Measurements from ENCODE around the gene MEX3C. TPM values are rescaled to one million over a fixed set of nuclear protein-coding genes. Genes with fewer than 3 reads are reported as not detected.

The MEX3C gene
- total RNA-seq, 1 donor from 2014 or later = 53.5 TPM

GRCh38 chr18:51195086-51195450 is 2.4 kb downstream of the MEX3C start:
- TF ChIP-seq CTCF (IDR thresholded peaks at IDR 0.05) = no peak
- Mint-ChIP-seq H3K36me3 (ENCODE audit: unreplicated experiment) (no peaks in the 10 kb centered on the region), H3K4me3 (ENCODE audit: unreplicated experiment) (peak overlapping the region; percentile 96), H3K4me1 (ENCODE audit: unreplicated experiment) (peaks cover 51% of the 10 kb centered on the region), H3K27me3 (ENCODE audit: unreplicated experiment) (no peaks in the 10 kb centered on the region), H3K9me3 (ENCODE audit: unreplicated experiment) (no peaks in the 10 kb centered on the region), H3K27ac (ENCODE audit: unreplicated experiment) (peak overlapping the region; percentile 96)
- DNase-seq (ENCODE audit: extremely low spot score, unreplicated experiment) = no peak

GRCh38 chr18:51194604-51195003 is 2.9 kb downstream of the MEX3C start:
- peak overlapping the region; percentile 96 for H3K4me3 Mint-ChIP-seq (ENCODE audit: unreplicated experiment)
- TF ChIP-seq CTCF (IDR thresholded peaks at IDR 0.05) = no peak
- H3K27me3 Mint-ChIP-seq (ENCODE audit: unreplicated experiment) = no peaks in the 10 kb centered on the region
- H3K36me3 Mint-ChIP-seq (ENCODE audit: unreplicated experiment) = no peaks in the 10 kb centered on the region
- DNase-seq (ENCODE audit: extremely low spot score, unreplicated experiment) = no peak
- H3K4me1 Mint-ChIP-seq (ENCODE audit: unreplicated experiment) = peaks cover 53% of the 10 kb centered on the region
- peak overlapping the region; percentile 96 for H3K27ac Mint-ChIP-seq (ENCODE audit: unreplicated experiment)
- no peaks in the 10 kb centered on the region for H3K9me3 Mint-ChIP-seq (ENCODE audit: unreplicated experiment)

GRCh38 chr18:51193621-51194287 is 3.7 kb downstream of the MEX3C start:
- Mint-ChIP-seq H3K9me3 (ENCODE audit: unreplicated experiment) (no peaks in the 10 kb centered on the region), H3K4me3 (ENCODE audit: unreplicated experiment) (peak overlapping the region; percentile 96), H3K27me3 (ENCODE audit: unreplicated experiment) (no peaks in the 10 kb centered on the region), H3K36me3 (ENCODE audit: unreplicated experiment) (no peaks in the 10 kb centered on the region), H3K4me1 (ENCODE audit: unreplicated experiment) (peaks cover 51% of the 10 kb centered on the region), H3K27ac (ENCODE audit: unreplicated experiment) (peak overlapping the region; percentile 96)
- TF ChIP-seq CTCF (IDR thresholded peaks at IDR 0.05) = no peak
- DNase-seq (ENCODE audit: extremely low spot score, unreplicated experiment) = no peak

GRCh38 chr18:51192696-51193095 is 4.8 kb downstream of the MEX3C start:
- Mint-ChIP-seq H3K9me3 (ENCODE audit: unreplicated experiment) (no peaks in the 10 kb centered on the region), H3K27ac (ENCODE audit: unreplicated experiment) (peak overlapping the region; percentile 36), H3K36me3 (ENCODE audit: unreplicated experiment) (no peaks in the 10 kb centered on the region), H3K4me1 (ENCODE audit: unreplicated experiment) (peaks cover 52% of the 10 kb centered on the region), H3K27me3 (ENCODE audit: unreplicated experiment) (no peaks in the 10 kb centered on the region), H3K4me3 (ENCODE audit: unreplicated experiment) (no peak overlapping the region)
- TF ChIP-seq CTCF (IDR thresholded peaks at IDR 0.05) = no peak
- no peak for DNase-seq (ENCODE audit: extremely low spot score, unreplicated experiment)

- H3K27me3 Mint-ChIP-seq (ENCODE audit: unreplicated experiment) = no peaks in the 10 kb centered on the region
- no peak overlapping the region for H3K4me3 Mint-ChIP-seq (ENCODE audit: unreplicated experiment)
- no peaks in the 10 kb centered on the region for H3K9me3 Mint-ChIP-seq (ENCODE audit: unreplicated experiment)
- H3K27ac Mint-ChIP-seq (ENCODE audit: unreplicated experiment) = no peak overlapping the region
- no peak for TF ChIP-seq CTCF (IDR thresholded peaks at IDR 0.05)
- peaks cover 57% of the 10 kb centered on the region for H3K4me1 Mint-ChIP-seq (ENCODE audit: unreplicated experiment)
- H3K36me3 Mint-ChIP-seq (ENCODE audit: unreplicated experiment) = no peaks in the 10 kb centered on the region
- no peak for DNase-seq (ENCODE audit: extremely low spot score, unreplicated experiment)
Observed at GRCh38 chr18:51192026-51192425, 5.5 kb downstream of the MEX3C start.

Data from osteocyte (in vitro differentiated cells).